Measurements from ENCODE around the gene LRRC18.

Gene LRRC18

DNA sequence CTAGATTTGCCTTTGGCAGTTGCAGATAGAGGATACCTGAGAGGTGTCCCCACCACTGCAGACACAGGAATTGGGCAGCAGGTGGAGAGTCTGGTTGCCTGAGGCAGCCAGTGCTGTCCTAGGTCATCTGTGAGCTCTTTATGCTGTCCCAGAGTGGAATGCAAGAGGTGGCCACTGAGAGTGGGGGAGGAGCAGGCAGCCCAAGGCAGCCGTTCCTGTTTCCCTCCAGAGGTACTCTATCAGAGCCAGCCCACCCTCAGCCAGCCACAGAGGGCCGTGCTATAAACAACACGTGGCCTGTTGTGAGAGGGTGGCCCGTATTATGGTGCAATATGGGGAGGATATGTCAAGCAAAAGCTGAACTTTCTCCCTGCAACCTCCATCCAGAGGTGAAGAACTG lies 8.5 kb downstream of the LRRC18 start:
- no peaks in the 10 kb centered on the region for H3K9me2 ChIP-seq (ENCODE audit: low read depth, low read length)
- H3K79me2 ChIP-seq (ENCODE audit: insufficient read depth, low read length): no peaks in the 10 kb centered on the region
- peaks cover 4% of the 10 kb centered on the region; the same call in 1 of the 2 replicates for H3K36me3 ChIP-seq (ENCODE audit: insufficient read depth, low read length)
- H3K27me3 ChIP-seq (ENCODE audit: insufficient read depth, low read length): no peaks in the 10 kb centered on the region
- H2AFZ ChIP-seq (ENCODE audit: low read length): no peak overlapping the region
- H3K27ac ChIP-seq (ENCODE audit: low read depth, low read length, poor library complexity, severe bottlenecking): no peak overlapping the region
- no peak overlapping the region for H3K4me2 ChIP-seq (ENCODE audit: low read length)
- TF ChIP-seq, protein P1, sequence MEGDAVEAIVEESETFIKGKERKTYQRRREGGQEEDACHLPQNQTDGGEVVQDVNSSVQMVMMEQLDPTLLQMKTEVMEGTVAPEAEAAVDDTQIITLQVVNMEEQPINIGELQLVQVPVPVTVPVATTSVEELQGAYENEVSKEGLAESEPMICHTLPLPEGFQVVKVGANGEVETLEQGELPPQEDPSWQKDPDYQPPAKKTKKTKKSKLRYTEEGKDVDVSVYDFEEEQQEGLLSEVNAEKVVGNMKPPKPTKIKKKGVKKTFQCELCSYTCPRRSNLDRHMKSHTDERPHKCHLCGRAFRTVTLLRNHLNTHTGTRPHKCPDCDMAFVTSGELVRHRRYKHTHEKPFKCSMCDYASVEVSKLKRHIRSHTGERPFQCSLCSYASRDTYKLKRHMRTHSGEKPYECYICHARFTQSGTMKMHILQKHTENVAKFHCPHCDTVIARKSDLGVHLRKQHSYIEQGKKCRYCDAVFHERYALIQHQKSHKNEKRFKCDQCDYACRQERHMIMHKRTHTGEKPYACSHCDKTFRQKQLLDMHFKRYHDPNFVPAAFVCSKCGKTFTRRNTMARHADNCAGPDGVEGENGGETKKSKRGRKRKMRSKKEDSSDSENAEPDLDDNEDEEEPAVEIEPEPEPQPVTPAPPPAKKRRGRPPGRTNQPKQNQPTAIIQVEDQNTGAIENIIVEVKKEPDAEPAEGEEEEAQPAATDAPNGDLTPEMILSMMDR (IDR thresholded peaks at IDR 0.05; ENCODE audit: low read length): no peak
- no peak for TF ChIP-seq EZH2 (IDR thresholded peaks at IDR 0.05; ENCODE audit: borderline replicate concordance, low read length)
- no peaks in the 10 kb centered on the region for H3F3A ChIP-seq (ENCODE audit: insufficient read depth, low read length)
- H4K20me1 ChIP-seq (ENCODE audit: insufficient read depth, low read length): no peaks in the 10 kb centered on the region
- H3K9ac ChIP-seq (ENCODE audit: low read length): no peak overlapping the region
- H3K4me3 ChIP-seq (ENCODE audit: low read depth, low read length, poor library complexity, severe bottlenecking): no peak overlapping the region
- H3K9me3 ChIP-seq (ENCODE audit: low read length): no peaks in the 10 kb centered on the region
- H3K4me1 ChIP-seq (ENCODE audit: insufficient read depth, low read length, severe bottlenecking): no peaks in the 10 kb centered on the region

DNA sequence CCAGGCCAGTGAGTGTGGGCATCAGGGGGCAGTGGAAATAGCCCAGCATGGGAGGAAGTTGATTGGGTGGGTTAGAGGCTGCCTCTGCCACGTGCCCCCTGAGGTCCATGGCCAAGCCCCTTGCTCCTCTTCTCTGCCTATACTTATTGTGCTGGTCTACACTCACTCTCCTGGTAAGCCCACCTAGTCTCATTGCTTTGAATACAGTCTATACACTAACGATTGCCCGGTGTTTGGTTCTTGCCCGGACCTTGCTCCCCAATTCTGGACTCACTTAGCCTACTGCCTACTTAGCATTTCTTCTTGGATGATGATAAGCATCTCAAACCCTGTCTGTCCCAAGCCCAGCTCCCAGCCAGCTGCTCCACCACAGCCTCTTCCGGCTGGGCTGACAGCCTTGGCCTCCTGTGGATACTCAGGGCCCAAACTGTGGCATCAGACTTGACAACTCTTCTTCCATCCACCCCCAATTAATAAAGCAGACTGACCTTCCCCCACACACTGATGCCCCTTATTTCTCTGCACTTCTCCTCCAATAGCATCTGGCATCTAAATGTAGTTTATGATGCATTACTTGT lies 10.1 kb downstream of the LRRC18 start:
- Histone ChIP-seq H2AFZ (ENCODE audit: low read length) (no peak overlapping the region), H3K9me3 (ENCODE audit: low read length) (no peaks in the 10 kb centered on the region), H4K20me1 (ENCODE audit: insufficient read depth, low read length) (no peaks in the 10 kb centered on the region), H3K4me3 (ENCODE audit: low read depth, low read length, poor library complexity, severe bottlenecking) (no peak overlapping the region), H3F3A (ENCODE audit: insufficient read depth, low read length) (no peaks in the 10 kb centered on the region), H3K9ac (ENCODE audit: low read length) (no peak overlapping the region), H3K9me2 (ENCODE audit: low read depth, low read length) (no peaks in the 10 kb centered on the region), H3K27me3 (ENCODE audit: insufficient read depth, low read length) (no peaks in the 10 kb centered on the region), H3K4me2 (ENCODE audit: low read length) (no peak overlapping the region), H3K79me2 (ENCODE audit: insufficient read depth, low read length) (no peaks in the 10 kb centered on the region), H3K4me1 (ENCODE audit: insufficient read depth, low read length, severe bottlenecking) (no peaks in the 10 kb centered on the region), H3K27ac (ENCODE audit: low read depth, low read length, poor library complexity, severe bottlenecking) (no peak overlapping the region), H3K36me3 (ENCODE audit: insufficient read depth, low read length) (peaks cover 4% of the 10 kb centered on the region; the same call in 1 of the 2 replicates)
- TF ChIP-seq, protein P1 (IDR thresholded peaks at IDR 0.05; ENCODE audit: low read length): no peak
- TF ChIP-seq EZH2 (IDR thresholded peaks at IDR 0.05; ENCODE audit: borderline replicate concordance, low read length): no peak

- no peaks in the 10 kb centered on the region for H3K9me2 ChIP-seq (ENCODE audit: low read depth, low read length)
- H3K36me3 ChIP-seq (ENCODE audit: insufficient read depth, low read length): peaks cover 4% of the 10 kb centered on the region; the same call in 1 of the 2 replicates
- no peak overlapping the region for H3K4me3 ChIP-seq (ENCODE audit: low read depth, low read length, poor library complexity, severe bottlenecking)
- no peaks in the 10 kb centered on the region for H3F3A ChIP-seq (ENCODE audit: insufficient read depth, low read length)
- H4K20me1 ChIP-seq (ENCODE audit: insufficient read depth, low read length): no peaks in the 10 kb centered on the region
- no peaks in the 10 kb centered on the region for H3K27me3 ChIP-seq (ENCODE audit: insufficient read depth, low read length)
- no peak overlapping the region for H3K4me2 ChIP-seq (ENCODE audit: low read length)
- no peaks in the 10 kb centered on the region for H3K9me3 ChIP-seq (ENCODE audit: low read length)
- H3K9ac ChIP-seq (ENCODE audit: low read length): no peak overlapping the region
- H2AFZ ChIP-seq (ENCODE audit: low read length): no peak overlapping the region
- H3K27ac ChIP-seq (ENCODE audit: low read depth, low read length, poor library complexity, severe bottlenecking): no peak overlapping the region
- no peak for TF ChIP-seq EZH2 (IDR thresholded peaks at IDR 0.05; ENCODE audit: borderline replicate concordance, low read length)
- TF ChIP-seq, protein P1 (IDR thresholded peaks at IDR 0.05; ENCODE audit: low read length): no peak
- H3K79me2 ChIP-seq (ENCODE audit: insufficient read depth, low read length): no peaks in the 10 kb centered on the region
- no peaks in the 10 kb centered on the region for H3K4me1 ChIP-seq (ENCODE audit: insufficient read depth, low read length, severe bottlenecking)
Measured at GRCh38 chr10:48926764-48927540, 12.7 kb downstream of the LRRC18 start.

Data from OCI-LY1 (cell line).